Muscle of leg (tissue), 16 donors: ENCODE measurements around the gene GTF3C5. TPM values are rescaled to one million over a fixed set of nuclear protein-coding genes. Genes with fewer than 3 reads are reported as not detected.
A peak's percentile ranks its signal among the peaks of the same experiment; 100 is the strongest.

ENCODE experiments used
- DNase-seq: peaks from one replicate; pipeline ENCODE4 v3.0.0; 2013
- H3K27ac ChIP-seq: one replicate; pipeline ENCODE4 v1.5.1; 2013; ENCODE audit warnings: mild to moderate bottlenecking, low read length, control low read depth
- H3K27me3 ChIP-seq: one replicate; pipeline ENCODE4 v1.6.1; 2013; ENCODE audit warnings: low read length; ENCODE audit not compliant: control insufficient read depth, insufficient read depth
- H3K36me3 ChIP-seq: one replicate; pipeline ENCODE4 v1.6.1; 2013; ENCODE audit warnings: low read length; ENCODE audit not compliant: control insufficient read depth, insufficient read depth
- H3K4me1 ChIP-seq: one replicate; pipeline ENCODE4 v1.6.1; 2013; ENCODE audit warnings: low read length; ENCODE audit not compliant: control insufficient read depth, insufficient read depth
- H3K4me3 ChIP-seq: one replicate; pipeline ENCODE4 v1.5.1; 2013; ENCODE audit warnings: low read length, control low read depth
- H3K9me3 ChIP-seq: replicated peaks from 2 replicates; pipeline ENCODE4 v1.6.1; 2013; ENCODE audit warnings: low read depth, low read length; ENCODE audit not compliant: control insufficient read depth
- WGBS: methylation state at CpG from one replicate; pipeline ENCODE4 v1.1.5; 2013; ENCODE audit warnings: missing lambda C conversion rate; ENCODE audit not compliant: insufficient coverage; 5-methylcytosine and 5-hydroxymethylcytosine counted together
- long read RNA-seq, 11 donors: transcript quantifications; one replicate each; lab custom pipeline, GENCODE V29; 2026
- polyA plus RNA-seq, 8 donors: library from polyadenylated mRNA; unstranded; fragments of 120-200 nt; gene quantifications; one replicate each; pipeline versions ENCODE4 v1.2.1 to v1.2.3, GENCODE V29; 2013; ENCODE audit warnings: inconsistent platforms in 1 of 8, low replicate concordance in 1 of 8; ENCODE audit not compliant: insufficient read length in 8 of 8, insufficient read depth in 1 of 8
- total RNA-seq: library from RNA; stranded (reverse); fragments of 120-200 nt; gene quantifications from one replicate; pipeline ENCODE4 v1.2.4, GENCODE V29; 2013

Gene GTF3C5, protein sequence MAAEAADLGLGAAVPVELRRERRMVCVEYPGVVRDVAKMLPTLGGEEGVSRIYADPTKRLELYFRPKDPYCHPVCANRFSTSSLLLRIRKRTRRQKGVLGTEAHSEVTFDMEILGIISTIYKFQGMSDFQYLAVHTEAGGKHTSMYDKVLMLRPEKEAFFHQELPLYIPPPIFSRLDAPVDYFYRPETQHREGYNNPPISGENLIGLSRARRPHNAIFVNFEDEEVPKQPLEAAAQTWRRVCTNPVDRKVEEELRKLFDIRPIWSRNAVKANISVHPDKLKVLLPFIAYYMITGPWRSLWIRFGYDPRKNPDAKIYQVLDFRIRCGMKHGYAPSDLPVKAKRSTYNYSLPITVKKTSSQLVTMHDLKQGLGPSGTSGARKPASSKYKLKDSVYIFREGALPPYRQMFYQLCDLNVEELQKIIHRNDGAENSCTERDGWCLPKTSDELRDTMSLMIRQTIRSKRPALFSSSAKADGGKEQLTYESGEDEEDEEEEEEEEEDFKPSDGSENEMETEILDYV
- total RNA-seq (44.6 TPM), polyA plus RNA-seq (10 to 100 TPM; 47.1 to 55.1 (median 49.6) TPM)
- long read RNA-seq, donor 1, partial matches to known transcripts: 0 of 2 reads
- long read RNA-seq, donor 1, other reads (novel, unspliced or antisense): 0 of 2 reads
- long read RNA-seq, donor 2, partial matches to known transcripts: 0 of 1 reads
- long read RNA-seq, donor 2, other reads (novel, unspliced or antisense): 0 of 1 reads
- long read RNA-seq, donor 3, transcript GTF3C5-202 (11 exons, 2,406 nt): major isoform, 7 of 20 reads
- long read RNA-seq, donor 3, partial matches to known transcripts: 9 of 20 reads
- long read RNA-seq, donor 3, other reads (novel, unspliced or antisense): 0 of 20 reads
- long read RNA-seq, donor 4, partial matches to known transcripts: 0 of 5 reads
- long read RNA-seq, donor 4, other reads (novel, unspliced or antisense): 0 of 5 reads
- long read RNA-seq, donor 5, transcript GTF3C5-202 (11 exons, 2,406 nt): major isoform, 17 of 52 reads
- long read RNA-seq, donor 5, partial matches to known transcripts: 31 of 52 reads
- long read RNA-seq, donor 5, other reads (novel, unspliced or antisense): 0 of 52 reads
- long read RNA-seq, donor 6, transcript GTF3C5-202 (11 exons, 2,406 nt): major isoform, 8 of 25 reads
- long read RNA-seq, donor 6, partial matches to known transcripts: 16 of 25 reads
- long read RNA-seq, donor 6, other reads (novel, unspliced or antisense): 0 of 25 reads
- long read RNA-seq, donor 7, transcript GTF3C5-202 (11 exons, 2,406 nt): major isoform, 6 of 7 reads
- long read RNA-seq, donor 7, partial matches to known transcripts: 0 of 7 reads
- long read RNA-seq, donor 7, other reads (novel, unspliced or antisense): 0 of 7 reads
- long read RNA-seq, donor 8, partial matches to known transcripts: 0 of 7 reads
- long read RNA-seq, donor 8, other reads (novel, unspliced or antisense): 0 of 7 reads
- long read RNA-seq, donor 9, partial matches to known transcripts: 8 of 10 reads
- long read RNA-seq, donor 9, other reads (novel, unspliced or antisense): 0 of 10 reads
- long read RNA-seq, donor 10, transcript GTF3C5-202 (11 exons, 2,406 nt): major isoform, 8 of 10 reads
- long read RNA-seq, donor 10, partial matches to known transcripts: 0 of 10 reads
- long read RNA-seq, donor 10, other reads (novel, unspliced or antisense): 0 of 10 reads
- long read RNA-seq, donor 11, transcript GTF3C5-202 (11 exons, 2,406 nt): major isoform, 11 of 13 reads
- long read RNA-seq, donor 11, partial matches to known transcripts: 0 of 13 reads
- long read RNA-seq, donor 11, other reads (novel, unspliced or antisense): 0 of 13 reads

- Histone ChIP-seq H3K4me1 (peaks cover 17% of the 10 kb centered on the region), H3K36me3 (peaks cover 10% of the 10 kb centered on the region), H3K9me3 (no peaks in the 10 kb centered on the region), H3K27me3 (peaks cover 2% of the 10 kb centered on the region), H3K27ac (peak within 1 kb of the TSS; percentile 94), H3K4me3 (peak within 1 kb of the TSS; percentile 95)
- DNase-seq: peak; percentile 100
- under 1% methylated on average over 49 of the region's 63 CpGs for WGBS
Observed at GRCh38 chr9:133030317-133031129, at the start of gene GTF3C5. GTF3C5 (plus strand) TSS chr9:133030997; CDS start chr9:133031012, 15 bp downstream.

- WGBS: 71% methylated on average over 1 of the region's 8 CpGs
- H3K27ac ChIP-seq: no peak overlapping the region
- peaks cover 37% of the 10 kb centered on the region for H3K27me3 ChIP-seq
Observed at GRCh38 chr9:132982458-132982857, 48.3 kb upstream of the GTF3C5 start.

GRCh38 chr9:132983491-132984201 lies 47.2 kb upstream of the GTF3C5 start:
- Histone ChIP-seq H3K4me3 (no peak overlapping the region), H3K27ac (no peak overlapping the region), H3K9me3 (no peaks in the 10 kb centered on the region), H3K4me1 (no peaks in the 10 kb centered on the region), H3K36me3 (no peaks in the 10 kb centered on the region), H3K27me3 (peaks cover 27% of the 10 kb centered on the region)
- no peak for DNase-seq
- WGBS: 65% methylated on average over 6 of the region's 11 CpGs

More at GRCh38 chr9:132982458-132982857, 48.3 kb upstream of the GTF3C5 start:
- Histone ChIP-seq H3K9me3 (no peaks in the 10 kb centered on the region), H3K4me3 (no peak overlapping the region), H3K4me1 (peaks cover 2% of the 10 kb centered on the region), H3K36me3 (no peaks in the 10 kb centered on the region)
- DNase-seq: no peak

DNA sequence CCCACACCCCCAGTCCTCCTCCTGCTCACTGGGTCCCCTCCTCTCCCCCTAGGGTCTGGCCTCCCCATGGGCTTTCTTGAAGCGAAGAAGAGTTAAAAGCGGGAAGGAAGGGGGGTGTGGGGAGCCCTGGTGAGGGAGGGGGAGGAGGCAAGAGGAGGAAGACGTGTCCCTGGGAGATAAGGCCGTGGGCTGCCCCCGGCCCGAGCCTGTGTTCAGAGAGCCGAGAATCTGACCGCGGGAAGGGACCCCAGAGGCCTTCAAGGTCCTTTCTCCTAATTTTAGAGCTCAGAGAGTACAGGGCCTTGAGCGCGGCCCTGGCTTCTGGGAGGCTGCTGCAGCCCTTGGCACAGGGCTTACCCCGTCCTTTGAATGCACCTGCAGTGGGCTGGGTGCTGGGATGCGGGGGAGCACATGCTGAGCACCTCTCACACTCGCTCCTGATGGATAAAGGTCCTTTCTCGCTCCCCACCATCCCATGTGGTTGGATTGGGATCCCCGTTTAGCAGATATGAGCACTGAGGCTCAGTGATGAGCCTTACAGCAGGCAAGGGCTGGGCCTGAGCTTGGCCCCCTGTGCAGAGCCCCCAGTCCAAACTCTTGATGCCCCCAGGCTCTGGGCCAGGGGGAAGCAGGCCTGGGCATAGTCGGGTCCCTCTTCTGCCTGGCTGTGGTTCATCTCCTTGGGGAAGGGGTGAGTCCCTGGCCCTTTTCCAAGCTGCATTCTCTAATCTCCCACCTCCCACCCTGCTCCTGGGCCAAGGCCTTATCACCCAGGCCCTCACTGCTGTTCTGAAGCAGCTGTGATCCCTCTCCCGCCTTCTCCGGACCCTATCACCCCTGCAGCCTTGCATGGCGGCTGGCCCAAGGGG lies 46.4 kb upstream of the GTF3C5 start:
- peaks cover 19% of the 10 kb centered on the region for H3K27me3 ChIP-seq
- WGBS: 44% methylated on average over 12 of the region's 20 CpGs

DNA sequence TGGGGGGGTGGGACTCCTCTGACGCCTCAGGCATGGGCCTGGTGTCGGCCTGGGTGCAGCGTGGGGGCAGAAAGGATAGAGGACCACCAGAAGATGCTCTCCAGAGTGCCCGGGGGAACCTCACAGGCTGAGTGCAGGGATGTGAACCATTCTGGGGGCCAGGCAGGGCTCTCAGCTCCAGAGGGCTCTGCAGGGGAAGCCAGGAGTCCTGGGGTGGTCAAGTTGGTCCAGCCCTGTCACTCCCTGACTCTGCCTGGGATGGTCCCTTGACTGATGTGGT lies 45.8 kb upstream of the GTF3C5 start:
- DNase-seq: no peak

More for the DNA sequence above, 46.4 kb upstream of the GTF3C5 start:
- no peak overlapping the region for H3K4me3 ChIP-seq
- no peak for DNase-seq
- no peaks in the 10 kb centered on the region for H3K9me3 ChIP-seq
- no peaks in the 10 kb centered on the region for H3K4me1 ChIP-seq
- H3K36me3 ChIP-seq: no peaks in the 10 kb centered on the region
- no peak overlapping the region for H3K27ac ChIP-seq

GRCh38 chr9:132985489-132985888 lies 45.3 kb upstream of the GTF3C5 start:
- H3K9me3 ChIP-seq: no peaks in the 10 kb centered on the region
- no peak overlapping the region for H3K4me3 ChIP-seq
- no peak for DNase-seq
- peaks cover 20% of the 10 kb centered on the region for H3K27me3 ChIP-seq
- H3K4me1 ChIP-seq: no peaks in the 10 kb centered on the region
- WGBS: 78% methylated on average over 5 of the region's 8 CpGs
- no peaks in the 10 kb centered on the region for H3K36me3 ChIP-seq
- no peak overlapping the region for H3K27ac ChIP-seq

More for the DNA sequence above, 45.8 kb upstream of the GTF3C5 start:
- H3K27ac ChIP-seq: no peak overlapping the region
- 71% methylated on average over 4 of the region's 4 CpGs for WGBS
- no peaks in the 10 kb centered on the region for H3K36me3 ChIP-seq
- H3K27me3 ChIP-seq: peaks cover 20% of the 10 kb centered on the region
- no peaks in the 10 kb centered on the region for H3K9me3 ChIP-seq
- H3K4me1 ChIP-seq: no peaks in the 10 kb centered on the region
- H3K4me3 ChIP-seq: no peak overlapping the region

DNA sequence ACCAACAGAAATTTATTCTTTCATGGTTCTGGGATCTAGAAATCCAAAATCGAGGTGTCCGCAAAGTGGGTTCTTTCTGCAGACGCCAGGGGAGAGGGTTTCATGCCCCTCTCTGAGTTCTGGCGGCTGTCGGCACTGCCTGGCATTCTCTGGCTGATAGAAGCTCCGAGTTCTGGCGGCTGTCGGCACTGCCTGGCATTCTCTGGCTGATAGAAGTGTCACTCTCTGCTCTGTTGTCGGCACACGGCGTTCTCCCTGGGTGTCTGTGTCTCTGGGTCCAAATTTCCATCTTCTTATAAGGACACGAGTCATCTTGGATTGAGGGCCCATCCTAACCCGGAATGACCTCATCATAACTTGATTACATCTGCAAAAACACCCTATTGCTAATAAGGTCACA lies 44.7 kb upstream of the GTF3C5 start:
- WGBS: 81% methylated on average over 11 of the region's 13 CpGs
- Histone ChIP-seq H3K36me3 (no peaks in the 10 kb centered on the region), H3K9me3 (no peaks in the 10 kb centered on the region), H3K27me3 (peaks cover 21% of the 10 kb centered on the region), H3K4me1 (no peaks in the 10 kb centered on the region), H3K4me3 (no peak overlapping the region), H3K27ac (no peak overlapping the region)
- no peak for DNase-seq
